Activated CD8-positive, alpha-beta memory T cell treated with anti-CD3 and anti-CD28 coated beads, Interleukin-2, amount 50 U/mL, for 48 hours (primary cell): Measurements from ENCODE around the gene SYNE1.
"Not testable (repeated sequence)": the region's sequence is repeated elsewhere in the genome, so short reads cannot be mapped to it uniquely, and the experiment has no call there.

ENCODE experiments used
- DNase-seq: peaks from one replicate; pipeline ENCODE4 v3.0.0-alpha.2; 2020

Gene SYNE1

DNA sequence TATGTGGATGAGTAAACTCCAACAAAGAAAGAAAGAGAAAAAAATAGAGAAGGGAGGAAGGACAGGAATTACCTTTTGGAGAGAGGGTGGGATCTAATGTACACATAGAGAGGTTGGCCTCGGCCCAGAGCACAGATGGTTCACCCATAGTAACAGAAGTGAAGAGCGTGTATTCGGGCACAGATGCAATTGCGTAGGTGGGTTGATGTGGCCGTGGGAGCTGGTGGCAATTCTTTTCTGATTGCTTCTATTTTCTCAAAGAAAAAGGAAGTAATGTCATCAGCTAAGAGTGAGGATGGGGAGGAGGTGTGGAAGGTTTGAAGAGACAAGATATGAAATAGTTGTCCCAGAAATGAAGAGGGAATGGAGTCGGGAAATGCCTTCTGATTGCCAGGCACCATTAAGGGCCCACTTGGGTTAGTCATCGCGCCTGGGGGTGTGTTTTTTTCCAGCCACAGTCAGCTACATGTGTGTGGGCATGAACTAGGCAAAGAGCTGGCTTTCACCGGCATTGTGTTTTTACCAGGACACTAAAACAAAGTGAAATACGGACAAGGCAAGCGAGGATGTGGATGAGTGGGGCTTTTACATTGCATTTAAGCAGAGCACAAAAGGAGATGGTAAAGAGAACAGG lies 158.7 kb downstream of the SYNE1 start:
- DNase-seq = no peak

DNA sequence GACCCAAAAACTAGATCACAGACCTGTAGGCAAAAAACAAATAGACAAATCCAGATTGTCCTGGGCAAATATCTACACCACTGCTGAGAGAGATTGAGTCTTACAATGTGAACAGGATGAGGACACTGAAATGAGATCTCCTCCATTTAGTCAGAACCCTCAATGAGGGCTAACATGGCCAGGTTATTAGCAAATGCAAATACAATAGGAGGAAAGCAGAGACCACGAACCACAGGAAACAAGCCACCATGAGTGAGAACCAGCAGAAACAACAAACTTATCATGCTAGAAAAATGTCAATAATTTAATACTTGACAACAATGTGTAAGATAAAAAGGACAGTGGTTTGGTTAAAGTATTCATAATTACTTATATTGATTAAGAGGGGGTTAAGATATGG lies 162.8 kb downstream of the SYNE1 start:
- no peak for DNase-seq

DNA sequence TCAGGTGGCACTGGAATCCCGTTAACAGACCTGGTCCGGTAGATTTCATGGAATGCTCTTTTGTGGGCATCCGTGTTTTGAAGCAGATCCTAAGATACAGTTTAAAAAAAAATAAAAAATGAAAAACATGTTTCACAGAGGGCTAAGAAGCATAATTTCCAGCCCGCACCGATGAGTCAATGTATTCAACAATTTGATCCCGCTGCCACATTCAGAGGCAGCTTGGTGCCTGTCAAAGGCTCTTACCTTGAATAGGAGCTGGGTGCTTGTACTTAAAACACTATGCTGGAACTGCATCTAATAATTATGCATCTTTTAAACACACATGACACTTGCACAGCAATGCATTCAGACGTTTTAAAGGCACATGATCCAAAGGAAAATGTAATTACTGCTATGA lies 164.8 kb downstream of the SYNE1 start:
- DNase-seq = no peak

DNA sequence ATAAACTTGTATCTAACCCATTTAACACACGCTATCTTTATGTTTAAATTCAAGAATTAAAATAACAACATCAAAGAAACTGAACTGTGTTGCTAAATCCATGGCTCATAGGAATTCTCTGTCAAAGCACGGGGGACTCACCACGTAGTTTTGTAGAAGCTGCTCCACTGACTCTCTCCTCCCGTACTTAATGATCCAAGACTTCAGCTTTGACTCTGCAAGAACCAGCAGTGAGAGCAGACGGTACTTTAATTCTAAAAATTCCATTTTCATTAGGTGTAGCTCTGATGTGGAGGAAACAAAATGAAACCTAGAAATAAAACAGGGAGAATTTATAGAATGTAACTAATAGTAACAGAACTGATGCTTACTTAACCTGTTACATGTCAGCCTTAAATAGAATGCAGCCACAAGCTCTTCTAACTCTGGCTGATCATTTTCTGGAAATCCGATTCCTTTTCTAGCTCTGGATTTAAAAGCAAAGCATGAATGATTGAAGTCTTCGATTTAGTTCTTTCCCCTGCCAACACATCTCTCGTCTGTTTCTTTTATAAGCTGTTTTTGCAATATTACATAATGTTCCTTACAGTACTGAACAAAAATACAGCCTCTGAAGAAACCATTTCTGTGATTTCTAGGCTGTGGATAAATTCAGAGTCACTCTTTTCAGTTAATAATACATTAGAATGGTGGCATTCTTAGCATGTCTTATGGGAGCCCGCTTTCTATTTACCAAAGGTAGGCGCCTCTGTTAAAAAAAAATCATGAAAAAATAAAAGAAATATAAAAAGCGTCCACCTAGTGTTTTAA lies 165.5 kb downstream of the SYNE1 start:
- DNase-seq = no peak

DNA sequence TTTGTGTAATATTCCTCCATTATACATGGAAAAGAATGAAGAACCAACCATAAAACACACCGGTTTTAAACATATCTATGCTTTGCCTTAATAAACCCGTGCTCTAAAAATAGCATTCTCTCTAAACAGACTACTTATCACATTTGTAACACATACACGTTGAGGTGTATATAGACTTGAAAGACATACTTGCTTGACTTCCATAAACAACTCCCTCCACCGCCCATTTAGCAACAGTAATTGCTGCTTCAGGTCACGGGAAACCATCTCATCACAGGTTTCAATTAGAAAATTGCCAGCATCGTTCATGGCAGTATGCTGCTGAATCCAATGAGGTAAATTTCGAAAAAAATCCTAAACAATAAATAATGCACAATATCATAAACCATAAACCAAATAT lies 174.0 kb downstream of the SYNE1 start:
- DNase-seq = no peak

DNA sequence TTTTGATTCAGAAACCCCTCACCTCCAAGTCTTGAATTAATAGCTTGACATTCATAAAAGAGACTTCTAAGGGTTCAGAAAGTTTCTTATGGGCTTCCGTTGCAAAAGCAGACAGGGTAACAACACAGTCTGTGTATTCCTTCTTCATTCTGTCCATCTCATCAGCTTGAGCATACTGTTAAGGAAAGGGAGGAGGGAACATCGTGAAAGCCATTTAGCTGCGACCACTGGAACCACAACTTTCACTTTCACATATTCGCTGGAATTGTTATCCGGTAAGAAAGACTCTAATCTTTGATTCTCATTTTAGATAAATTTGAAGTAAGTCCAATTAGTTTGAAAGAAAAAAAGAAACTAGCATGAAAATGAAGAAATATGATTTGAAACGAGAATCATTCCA lies 174.4 kb downstream of the SYNE1 start:
- DNase-seq = no peak

DNA sequence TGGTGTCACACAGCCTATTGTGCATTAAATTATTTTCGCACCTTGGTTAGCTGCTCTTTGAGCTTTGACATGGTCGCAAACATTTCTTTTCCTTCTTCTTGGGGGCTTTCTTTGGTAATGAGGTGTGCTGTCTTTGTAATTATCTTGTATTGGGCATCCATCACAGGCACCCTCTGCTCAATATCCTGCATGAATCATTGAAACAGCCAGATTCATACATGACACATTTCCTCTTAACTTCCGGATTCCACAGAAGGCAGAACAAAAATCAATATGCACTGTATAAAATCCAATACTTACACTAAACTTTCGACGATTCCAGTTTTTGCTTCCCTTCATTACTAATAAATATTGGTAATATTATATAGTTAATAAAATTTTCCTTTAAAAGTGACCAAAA lies 175.6 kb downstream of the SYNE1 start:
- DNase-seq = no peak

DNA sequence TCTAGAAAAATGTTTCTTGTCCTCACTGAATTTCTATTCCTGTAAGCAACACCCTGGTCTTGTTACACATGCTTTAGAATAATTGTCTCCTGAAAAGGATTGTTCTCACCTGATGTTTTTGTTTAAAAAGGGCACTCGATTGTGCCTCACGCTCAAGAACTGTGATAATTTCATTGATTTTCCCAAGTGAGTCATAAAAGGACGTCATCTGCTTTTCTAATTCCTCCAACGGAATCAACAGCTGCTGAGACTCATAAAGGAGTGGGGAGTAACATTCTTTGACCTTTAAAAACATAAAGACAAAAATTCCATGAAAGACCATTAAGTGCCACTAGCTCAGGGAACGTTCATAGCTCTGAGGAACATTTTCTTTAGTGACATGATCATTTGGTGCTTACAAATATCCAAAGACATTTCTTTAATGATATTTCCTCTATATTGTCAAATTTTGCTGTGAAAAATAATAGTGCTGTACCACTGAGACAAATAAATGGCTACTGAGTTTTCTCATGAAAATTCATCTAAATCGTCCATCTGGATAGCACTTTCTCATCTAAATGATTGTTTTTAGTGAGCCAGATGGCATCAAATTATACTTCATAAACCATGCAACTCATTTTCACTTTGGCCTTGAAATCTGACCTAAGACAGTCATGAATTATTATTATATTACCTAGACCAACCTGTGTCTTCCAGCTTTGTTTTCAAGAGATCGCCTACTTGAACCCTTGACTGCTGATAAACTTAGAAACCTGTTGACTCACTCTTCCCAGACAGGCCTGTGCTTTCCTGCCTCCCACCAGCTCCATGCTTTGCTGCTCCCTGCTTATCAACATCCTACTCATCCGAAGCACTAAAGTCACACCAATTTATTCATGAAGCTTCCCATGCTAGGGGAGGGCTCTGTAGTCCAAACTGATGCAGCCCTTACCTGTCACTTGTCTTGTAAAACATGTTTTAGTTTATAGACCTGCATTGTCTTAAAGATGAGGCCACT lies 178.2 kb downstream of the SYNE1 start:
- DNase-seq = no peak

DNA sequence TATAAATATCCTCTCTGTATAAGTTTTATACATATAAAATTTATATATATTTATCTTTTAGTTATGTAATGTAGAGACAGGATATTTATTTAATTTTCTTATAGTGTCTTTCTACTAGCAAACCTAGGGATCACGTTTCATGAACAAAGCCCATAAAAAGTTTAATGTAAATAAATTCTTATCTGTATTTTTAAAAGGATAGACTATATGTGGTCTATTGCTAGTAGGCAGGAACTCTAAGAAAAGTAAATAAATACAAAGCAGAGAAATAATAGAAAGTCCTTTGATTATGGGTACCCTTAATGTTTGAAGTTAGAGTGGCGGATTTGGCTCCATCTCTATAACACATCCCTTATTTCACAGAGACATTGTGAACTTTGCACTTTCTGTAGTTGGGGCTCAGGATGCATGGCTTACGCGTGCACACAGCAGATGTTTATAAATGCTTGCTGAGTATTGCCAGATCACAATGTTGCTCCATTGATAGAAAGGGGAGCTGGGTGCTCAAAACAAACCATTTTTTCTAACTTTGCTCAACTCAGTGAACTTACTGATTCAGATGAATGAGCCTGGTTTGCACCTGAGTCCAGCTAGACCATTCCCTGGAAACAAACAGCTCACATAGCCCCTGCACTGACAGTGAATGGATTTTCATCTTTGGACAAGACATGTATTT lies 179.1 kb downstream of the SYNE1 start:
- DNase-seq = no peak

DNA sequence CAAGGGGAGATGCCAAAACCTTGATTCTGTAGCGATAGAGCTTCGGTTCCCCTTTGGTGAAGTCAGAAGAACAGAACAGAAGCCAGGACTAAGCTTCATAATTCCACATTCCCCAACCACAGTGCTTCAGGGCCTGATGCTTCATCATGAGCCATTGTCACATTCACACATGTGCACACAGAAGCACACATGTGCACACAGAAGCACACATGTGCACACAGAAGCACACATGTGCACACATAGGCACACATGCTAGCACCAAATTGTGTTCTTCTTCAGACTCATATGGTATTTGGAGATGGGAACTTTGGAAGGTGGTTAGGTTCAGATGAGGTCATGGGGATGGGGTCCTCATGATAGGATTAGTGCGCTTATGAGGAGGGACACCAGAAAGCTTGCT lies 183.2 kb downstream of the SYNE1 start:
- DNase-seq = no peak

DNA sequence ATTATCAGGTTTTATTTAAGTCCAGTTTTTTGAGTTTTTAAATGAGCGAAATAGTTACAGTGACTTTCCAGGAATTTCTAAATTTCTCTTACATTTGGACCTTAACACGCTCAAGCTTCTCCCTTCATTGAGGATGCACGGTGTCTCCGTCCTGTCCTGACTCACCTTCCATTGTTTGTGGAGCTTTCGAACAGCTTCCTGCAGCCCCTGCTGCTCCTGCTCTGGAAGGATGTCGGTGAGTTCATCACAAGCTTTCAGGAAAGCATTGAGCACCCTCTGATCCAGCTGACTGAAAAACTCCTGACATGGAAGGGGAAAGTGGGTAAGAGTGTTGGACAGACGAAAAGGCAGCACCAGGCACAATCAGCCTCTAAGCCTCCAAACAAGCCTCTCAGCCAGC lies 183.7 kb downstream of the SYNE1 start:
- no peak for DNase-seq

DNA sequence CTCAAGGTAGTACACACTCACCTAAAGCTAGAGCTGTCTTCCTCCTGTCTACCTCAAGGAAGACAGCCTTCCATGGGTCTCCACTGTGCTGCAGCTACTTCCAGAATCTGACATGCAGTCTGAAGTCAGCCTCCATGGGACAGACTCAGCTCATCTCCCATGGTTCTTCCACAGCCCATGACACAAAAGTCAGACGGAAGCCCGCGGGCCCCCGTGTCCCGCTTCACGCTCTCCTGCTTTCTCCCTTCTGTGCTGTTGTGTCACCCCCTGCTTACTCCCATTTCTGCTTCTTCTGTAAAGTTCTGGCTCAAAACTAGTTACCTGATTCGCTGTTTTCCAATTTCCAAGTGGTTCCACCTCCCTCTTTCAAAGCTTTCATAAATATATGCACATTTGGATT lies 184.5 kb downstream of the SYNE1 start:
- no peak for DNase-seq

DNA sequence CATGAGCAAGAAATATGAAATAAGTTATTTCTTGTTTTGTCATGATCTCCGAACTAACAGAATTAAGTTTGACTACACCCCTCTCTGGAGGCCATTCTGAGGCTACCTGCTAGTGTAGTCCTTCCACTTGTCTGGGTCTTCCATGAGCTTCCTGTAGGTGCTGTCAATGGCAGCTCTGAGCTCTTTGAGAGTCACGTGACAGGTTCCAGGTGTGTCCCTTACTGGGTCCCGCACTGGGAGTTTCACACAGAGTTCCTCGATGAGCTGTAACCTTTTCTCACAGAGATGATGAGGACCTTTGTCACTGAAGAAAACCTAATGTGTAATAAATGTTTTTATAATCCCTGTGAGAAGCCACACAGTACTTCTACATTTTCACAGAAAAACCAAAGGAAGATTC lies 186.6 kb downstream of the SYNE1 start:
- DNase-seq = no peak

DNA sequence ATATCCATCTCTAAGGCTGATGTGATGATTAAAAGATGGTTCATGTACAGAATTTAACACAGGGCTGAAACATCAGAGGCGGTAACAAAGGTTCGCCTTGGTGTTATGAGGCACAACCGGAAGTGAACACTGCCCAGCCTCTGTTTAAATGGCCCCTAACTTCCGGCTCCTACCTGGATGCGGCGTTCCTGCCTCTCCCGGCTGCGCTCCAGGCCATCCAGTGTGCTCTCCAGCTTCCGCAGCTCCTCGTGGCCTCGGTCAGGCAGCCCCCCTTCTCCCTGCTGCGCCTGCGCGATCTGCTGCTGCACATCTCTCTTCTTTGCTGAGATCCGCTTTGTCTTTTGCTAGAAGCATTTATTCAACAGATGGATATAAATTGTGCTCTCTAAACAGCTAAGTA lies 195.3 kb downstream of the SYNE1 start:
- DNase-seq = no peak

DNA sequence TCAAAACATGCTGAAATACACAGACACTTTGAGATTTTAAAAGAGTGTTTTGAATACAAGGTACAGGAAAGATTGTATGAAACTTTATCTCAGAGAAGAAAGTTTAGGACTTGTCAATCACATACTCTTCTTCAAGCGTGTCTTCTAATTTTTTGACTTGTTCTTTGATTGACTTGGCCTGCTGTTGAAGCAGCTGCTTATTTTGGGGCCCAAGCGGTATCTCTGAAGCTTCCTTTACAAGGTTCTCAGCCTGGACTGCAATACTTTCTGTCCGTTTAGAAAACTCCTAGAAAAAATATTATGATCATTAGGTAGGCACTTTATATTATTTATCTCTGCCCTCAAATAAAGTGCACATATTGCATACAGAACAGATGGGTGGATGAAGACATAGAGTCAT lies 201.3 kb downstream of the SYNE1 start:
- DNase-seq = no peak

DNA sequence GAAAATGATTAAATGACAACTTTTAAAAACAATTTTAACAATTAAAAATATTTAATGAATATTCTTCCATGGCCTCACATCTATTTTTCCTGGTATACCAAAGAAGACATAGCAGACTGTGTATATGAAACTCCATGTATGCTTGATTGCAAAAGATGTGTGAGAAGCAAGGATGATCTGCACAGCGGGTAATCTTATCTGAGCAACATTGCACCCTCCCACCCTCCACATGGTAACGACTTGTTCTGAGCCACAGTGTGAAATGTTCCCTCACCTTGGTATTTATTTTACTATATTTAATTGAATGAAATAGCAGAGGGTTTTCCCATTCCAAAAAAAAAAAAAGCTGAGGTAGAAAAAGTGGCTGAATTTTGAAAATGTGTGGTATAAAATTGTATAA lies 204.4 kb downstream of the SYNE1 start:
- DNase-seq = no peak

DNA sequence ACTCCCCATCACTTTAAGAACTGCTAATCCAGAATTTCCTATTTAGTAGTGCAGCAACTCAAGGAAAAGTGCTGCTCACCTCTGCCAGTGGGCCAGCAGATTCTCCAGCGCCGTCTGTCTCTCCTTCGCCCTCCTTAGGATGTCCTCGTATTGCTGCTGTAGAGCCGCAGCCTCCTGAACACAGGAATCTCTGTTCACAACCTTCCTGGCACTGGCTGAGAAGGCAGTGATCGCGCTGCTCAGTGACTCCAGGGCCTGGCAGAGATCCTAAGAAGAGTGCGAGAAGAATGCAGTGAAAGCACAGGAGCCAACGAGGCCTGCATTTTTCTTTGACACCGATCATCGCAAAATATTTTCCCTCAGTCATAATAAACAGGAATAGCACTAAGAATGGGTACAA lies 209.0 kb downstream of the SYNE1 start:
- DNase-seq = no peak

DNA sequence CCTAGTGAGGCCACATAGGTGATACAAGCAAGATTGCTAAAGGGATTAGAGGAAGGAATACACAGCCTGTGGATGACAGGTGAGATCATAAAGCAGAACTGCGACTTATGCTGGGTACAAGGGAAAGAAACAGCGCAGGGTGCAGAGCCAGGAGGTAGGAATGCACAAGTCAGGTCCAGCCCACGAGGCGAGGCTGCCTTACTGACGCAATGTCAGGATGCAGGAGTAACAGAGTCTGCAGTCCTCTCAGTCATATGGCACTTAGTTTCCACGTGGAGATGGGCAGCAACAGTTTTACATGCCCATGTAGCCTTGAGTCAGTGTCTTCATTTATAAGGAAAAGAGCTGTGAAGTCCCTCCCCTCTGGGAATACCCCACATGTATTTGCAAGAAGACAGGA lies 210.9 kb downstream of the SYNE1 start:
- no peak for DNase-seq

DNA sequence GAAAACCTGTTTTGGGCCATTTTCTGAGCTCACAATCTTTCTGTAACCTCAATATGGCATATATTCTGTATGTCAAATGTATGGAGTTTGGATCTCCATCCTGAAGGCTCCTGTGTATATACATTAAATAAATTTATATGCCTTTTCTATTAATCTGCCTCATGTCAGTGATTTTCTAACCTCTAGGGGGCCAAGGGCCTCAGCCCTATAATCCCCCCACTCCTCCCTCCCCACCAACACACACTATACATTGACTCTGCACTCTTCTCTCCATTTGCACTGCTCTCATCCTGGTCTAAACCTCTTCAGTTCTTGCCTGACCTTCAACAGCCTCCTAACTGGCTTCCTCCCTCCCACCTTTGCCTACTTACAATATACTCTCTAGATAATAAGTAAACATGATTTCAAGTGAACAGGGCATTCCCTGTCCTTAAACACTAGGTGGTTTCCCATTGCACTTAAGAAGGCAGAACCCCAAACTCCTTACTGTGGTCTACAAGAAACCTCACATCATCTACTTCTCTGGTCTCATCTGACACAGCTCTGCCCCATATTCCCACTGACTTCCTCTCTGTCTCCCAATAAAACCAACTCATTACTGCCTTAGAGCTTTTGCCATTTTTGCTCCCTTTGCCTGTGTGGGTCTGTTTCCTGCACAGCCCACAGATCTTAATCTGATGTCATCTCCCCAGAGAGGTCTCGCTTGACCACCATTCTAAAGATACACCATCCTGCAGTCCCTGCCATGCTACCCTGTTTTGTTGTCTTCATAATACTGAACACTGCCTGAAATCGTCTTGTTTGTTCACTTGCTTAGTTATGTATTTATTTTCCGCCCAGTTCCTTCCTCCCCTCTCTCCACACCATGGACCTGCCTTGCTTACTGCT lies 213.7 kb downstream of the SYNE1 start:
- no peak for DNase-seq

DNA sequence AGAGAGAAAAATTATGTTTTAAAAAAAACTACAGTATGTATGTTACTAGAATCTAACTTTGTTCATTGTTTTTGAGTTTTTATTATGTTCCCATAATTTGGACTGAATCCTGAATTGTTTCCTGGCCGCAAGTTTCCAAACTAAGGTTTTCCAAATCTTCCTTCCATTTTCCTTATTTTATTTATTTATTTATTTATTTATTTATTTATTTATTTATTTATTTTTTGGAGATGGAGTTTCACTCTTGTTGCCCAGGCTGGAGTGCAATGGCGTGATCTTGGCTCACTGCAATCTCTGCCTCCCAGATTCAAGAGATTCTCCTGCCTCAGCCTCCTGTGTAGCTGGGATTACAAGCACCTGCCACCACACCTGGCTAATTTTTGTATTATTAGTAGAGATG lies 215.7 kb downstream of the SYNE1 start:
- DNase-seq = not testable (repeated sequence)

DNA sequence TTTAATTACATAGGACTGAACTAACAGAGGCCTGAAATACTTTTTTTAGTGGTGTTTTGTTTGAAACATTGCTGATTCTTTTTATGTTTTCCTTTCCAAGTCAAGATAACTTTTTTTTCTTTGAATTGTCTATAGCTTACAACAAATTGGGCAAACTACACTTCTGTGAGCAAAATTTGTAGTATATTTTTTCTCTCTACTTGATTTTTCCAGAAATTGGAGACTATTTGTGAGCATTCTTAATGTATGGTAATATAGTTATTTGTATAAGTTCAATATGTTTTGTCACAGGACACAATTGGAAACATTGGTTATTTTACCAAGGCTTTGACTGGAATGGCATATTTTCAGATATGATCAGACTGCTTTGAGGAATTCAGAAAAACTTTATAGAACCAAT lies 216.5 kb downstream of the SYNE1 start:
- DNase-seq = no peak

DNA sequence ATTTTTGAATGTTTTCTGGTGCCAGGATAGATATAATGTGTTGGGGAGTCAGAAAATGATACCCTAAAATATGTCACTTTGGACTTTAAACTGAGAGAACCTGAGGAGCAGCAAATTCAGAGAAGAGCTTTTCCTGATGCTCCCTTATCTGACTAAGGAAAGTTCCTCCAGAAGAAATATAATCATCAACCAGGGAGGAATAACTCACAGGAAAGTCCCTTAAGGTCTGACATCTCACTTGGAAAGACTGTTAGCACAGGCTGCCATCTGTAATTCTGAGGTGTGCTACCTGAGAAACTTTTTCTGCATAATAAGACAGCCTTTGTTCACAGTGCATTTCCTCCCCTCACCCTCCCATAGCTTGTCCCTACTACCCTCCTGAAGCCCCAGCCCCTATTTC lies 218.6 kb downstream of the SYNE1 start:
- no peak for DNase-seq
